IPS DF 4.7 (cell line): ENCODE measurements around the gene NAT14.
"Not testable (repeated sequence)": the region's sequence is repeated elsewhere in the genome, so short reads cannot be mapped to it uniquely, and the experiment has no call there.

ENCODE experiments used
- DNase-seq: peaks from one replicate; pipeline ENCODE4 v3.0.0-alpha.2; 2013; ENCODE audit warnings: low spot score; ENCODE audit errors: extremely low read depth

The NAT14 gene

GRCh38 chr19:55486971-55487923, 2.3 kb downstream of the NAT14 start:
- DNase-seq: no peak

GRCh38 chr19:55487924-55488687, 3.1 kb downstream of the NAT14 start, which contains the start of gene SSC5D:
TSS of gene SSC5D (plus strand) at chr19:55488436. CDS start at chr19:55488590, 154 bp downstream.
- no peak for DNase-seq

- DNase-seq: no peak
Observed at GRCh38 chr19:55488986-55489710, 4.2 kb downstream of the NAT14 start.

- DNase-seq: no peak
Observed at GRCh38 chr19:55489711-55490477, 4.9 kb downstream of the NAT14 start.

- no peak for DNase-seq
Observed at GRCh38 chr19:55490478-55491432, 5.8 kb downstream of the NAT14 start.

GRCh38 chr19:55491546-55492360, 6.8 kb downstream of the NAT14 start:
- no peak for DNase-seq

- no peak for DNase-seq
Observed at GRCh38 chr19:55492362-55492944, 7.5 kb downstream of the NAT14 start.

GRCh38 chr19:55493052-55493644, 8.2 kb downstream of the NAT14 start:
- DNase-seq: no peak

GRCh38 chr19:55493645-55494171, 8.7 kb downstream of the NAT14 start:
- no peak for DNase-seq

GRCh38 chr19:55494172-55494761, 9.3 kb downstream of the NAT14 start:
- no peak for DNase-seq

- no peak for DNase-seq
Observed at GRCh38 chr19:55495646-55496349, 10.8 kb downstream of the NAT14 start.

GRCh38 chr19:55496820-55497219, 11.8 kb downstream of the NAT14 start:
- not testable (repeated sequence) for DNase-seq

- no peak for DNase-seq
Observed at GRCh38 chr19:55497763-55498162, 12.8 kb downstream of the NAT14 start.

- no peak for DNase-seq
Observed at GRCh38 chr19:55498246-55498840, 13.4 kb downstream of the NAT14 start.

GRCh38 chr19:55500368-55500952, 15.5 kb downstream of the NAT14 start:
- no peak for DNase-seq
